GM21528 (cell line): ENCODE data around the gene BAIAP2L2.

ENCODE experiments used
- ATAC-seq: cut with Tn5 transposase; IDR thresholded peaks from one replicate; pipeline ENCODE4 v1.9.1; 2021; ENCODE audit warnings: mild to moderate bottlenecking, moderate library complexity; ENCODE audit not compliant: unreplicated experiment, low FRiP score

BAIAP2L2 gene

GRCh38 chr22:38070250-38070921 is 40.1 kb downstream of the BAIAP2L2 start:
- ATAC-seq = no peak

GRCh38 chr22:38069372-38070249 is 40.9 kb downstream of the BAIAP2L2 start:
- no peak for ATAC-seq

- ATAC-seq = no peak
These were observed 41.7 kb downstream of the BAIAP2L2 start for GRCh38 chr22:38068641-38069371.

GRCh38 chr22:38067761-38068360 is 42.6 kb downstream of the BAIAP2L2 start:
- ATAC-seq = no peak

- no peak for ATAC-seq
These were observed 43.5 kb downstream of the BAIAP2L2 start for GRCh38 chr22:38067028-38067415.

- ATAC-seq = no peak
These were observed 44.0 kb downstream of the BAIAP2L2 start for GRCh38 chr22:38066381-38067027.

- ATAC-seq = no peak
These were observed 44.9 kb downstream of the BAIAP2L2 start for GRCh38 chr22:38065539-38065938.

GRCh38 chr22:38062791-38063190 is 47.7 kb downstream of the BAIAP2L2 start:
- no peak for ATAC-seq

GRCh38 chr22:38056969-38057891 is 53.3 kb downstream of the BAIAP2L2 start, which contains the start of gene PICK1:
Gene PICK1 (plus strand): TSS chr22:38057404. CDS start chr22:38057810, 406 bp downstream.
- no peak for ATAC-seq

- no peak for ATAC-seq
These were observed 58.3 kb downstream of the BAIAP2L2 start for GRCh38 chr22:38051900-38052862.

- ATAC-seq = no peak
These were observed 59.2 kb downstream of the BAIAP2L2 start for GRCh38 chr22:38051261-38051660.

- no peak for ATAC-seq
These were observed 59.8 kb downstream of the BAIAP2L2 start for GRCh38 chr22:38050720-38051119.

GRCh38 chr22:38049812-38050619 is 60.5 kb downstream of the BAIAP2L2 start:
- ATAC-seq = no peak

GRCh38 chr22:38046070-38046748 is 64.3 kb downstream of the BAIAP2L2 start:
- no peak for ATAC-seq

- no peak for ATAC-seq
These were observed 67.1 kb downstream of the BAIAP2L2 start for GRCh38 chr22:38043151-38044039.

- no peak for ATAC-seq
These were observed 68.0 kb downstream of the BAIAP2L2 start for GRCh38 chr22:38042488-38042790.
